SU-DHL-6 (cell line): ENCODE measurements around the gene PPP6R3.

ENCODE experiments used
- CTCF ChIP-seq: fragments of 200-600 bp; sonication (generic); IDR thresholded peaks from one replicate; pipeline ENCODE4 v1.5.1; 2017; ENCODE audit warnings: antibody characterized with exemption, mild to moderate bottlenecking, low read length, moderate library complexity; ENCODE audit not compliant: insufficient read depth, poor library complexity, severe bottlenecking
- EZH2phosphoT487 ChIP-seq: fragments of 200-600 bp; sonication (generic), shearing (Covaris generic); conservative IDR thresholded peaks from 2 replicates; pipeline ENCODE4 v1.6.1; 2018; ENCODE audit warnings: mild to moderate bottlenecking, antibody characterized with exemption, low read length, moderate library complexity, mixed read lengths

- TF ChIP-seq CTCF (no peak), EZH2phosphoT487 (no peak)
Measured at GRCh38 chr11:68459886-68460740, 439 bp upstream of the PPP6R3 start.
